Ishikawa (cell line): ENCODE measurements around the gene DGAT2L6.

Experiments used
- CEBPB ChIP-seq: IDR thresholded peaks from 2 replicates; pipeline ENCODE4 v1.6.1; 2012
- CREB1 ChIP-seq: IDR thresholded peaks from 2 replicates; pipeline ENCODE4 v1.6.1; 2012; ENCODE audit warnings: low read depth
- EGR1 ChIP-seq: IDR thresholded peaks from 2 replicates; pipeline ENCODE4 v1.6.1; 2012
- EP300 ChIP-seq: IDR thresholded peaks from 2 replicates; pipeline ENCODE4 v1.6.1; 2012; ENCODE audit warnings: borderline replicate concordance
- FOXM1 ChIP-seq: IDR thresholded peaks from 2 replicates; pipeline ENCODE4 v1.6.1; 2012; ENCODE audit warnings: low read depth, borderline replicate concordance
- NFIC ChIP-seq: IDR thresholded peaks from 2 replicates; pipeline ENCODE4 v1.6.1; 2012
- RAD21 ChIP-seq: IDR thresholded peaks from 2 replicates; pipeline ENCODE4 v1.6.1; 2012; ENCODE audit warnings: low read depth
- TAF1 ChIP-seq: IDR thresholded peaks from 2 replicates; pipeline ENCODE4 v1.6.1; 2012; ENCODE audit warnings: low read depth, mild to moderate bottlenecking
- TCF12 ChIP-seq: IDR thresholded peaks from 2 replicates; pipeline ENCODE4 v1.6.1; 2012; ENCODE audit warnings: low read depth
- TEAD4 ChIP-seq: IDR thresholded peaks from 2 replicates; pipeline ENCODE4 v1.6.1; 2012
- YY1 ChIP-seq: IDR thresholded peaks from 2 replicates; pipeline ENCODE4 v1.6.1; 2012; ENCODE audit warnings: low read depth
- ZBTB7A ChIP-seq: IDR thresholded peaks from 2 replicates; pipeline ENCODE4 v1.6.1; 2012; ENCODE audit warnings: low read depth
- TF ChIP-seq, protein P1 (sequence below): IDR thresholded peaks from 2 replicates; pipeline ENCODE4 v1.6.1; 2012; ENCODE audit warnings: low read depth, mild to moderate bottlenecking
- TF ChIP-seq, protein P2 (sequence below): IDR thresholded peaks from 2 replicates; pipeline ENCODE4 v1.6.1; 2012
- TF ChIP-seq, protein P3 (sequence below): IDR thresholded peaks from 2 replicates; pipeline ENCODE4 v1.6.1; 2012

DGAT2L6 gene

DNA sequence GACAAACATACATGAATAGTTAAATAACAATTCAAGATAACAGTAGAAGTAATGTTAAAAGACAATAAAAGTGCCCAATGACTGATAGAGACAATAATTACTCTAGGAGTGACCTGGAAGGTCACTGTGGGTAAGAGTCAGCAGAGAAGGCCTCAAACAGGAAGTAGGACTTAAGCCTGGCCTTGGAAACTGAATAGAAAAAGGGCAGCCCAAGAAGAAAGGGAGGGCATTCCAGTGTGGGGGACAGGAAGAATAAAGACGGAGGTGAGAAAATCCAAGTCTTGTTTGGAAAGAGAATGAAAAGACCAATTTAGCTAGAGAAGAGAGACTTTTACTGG is 76.7 kb downstream of the DGAT2L6 start:
- TF ChIP-seq, protein P1, sequence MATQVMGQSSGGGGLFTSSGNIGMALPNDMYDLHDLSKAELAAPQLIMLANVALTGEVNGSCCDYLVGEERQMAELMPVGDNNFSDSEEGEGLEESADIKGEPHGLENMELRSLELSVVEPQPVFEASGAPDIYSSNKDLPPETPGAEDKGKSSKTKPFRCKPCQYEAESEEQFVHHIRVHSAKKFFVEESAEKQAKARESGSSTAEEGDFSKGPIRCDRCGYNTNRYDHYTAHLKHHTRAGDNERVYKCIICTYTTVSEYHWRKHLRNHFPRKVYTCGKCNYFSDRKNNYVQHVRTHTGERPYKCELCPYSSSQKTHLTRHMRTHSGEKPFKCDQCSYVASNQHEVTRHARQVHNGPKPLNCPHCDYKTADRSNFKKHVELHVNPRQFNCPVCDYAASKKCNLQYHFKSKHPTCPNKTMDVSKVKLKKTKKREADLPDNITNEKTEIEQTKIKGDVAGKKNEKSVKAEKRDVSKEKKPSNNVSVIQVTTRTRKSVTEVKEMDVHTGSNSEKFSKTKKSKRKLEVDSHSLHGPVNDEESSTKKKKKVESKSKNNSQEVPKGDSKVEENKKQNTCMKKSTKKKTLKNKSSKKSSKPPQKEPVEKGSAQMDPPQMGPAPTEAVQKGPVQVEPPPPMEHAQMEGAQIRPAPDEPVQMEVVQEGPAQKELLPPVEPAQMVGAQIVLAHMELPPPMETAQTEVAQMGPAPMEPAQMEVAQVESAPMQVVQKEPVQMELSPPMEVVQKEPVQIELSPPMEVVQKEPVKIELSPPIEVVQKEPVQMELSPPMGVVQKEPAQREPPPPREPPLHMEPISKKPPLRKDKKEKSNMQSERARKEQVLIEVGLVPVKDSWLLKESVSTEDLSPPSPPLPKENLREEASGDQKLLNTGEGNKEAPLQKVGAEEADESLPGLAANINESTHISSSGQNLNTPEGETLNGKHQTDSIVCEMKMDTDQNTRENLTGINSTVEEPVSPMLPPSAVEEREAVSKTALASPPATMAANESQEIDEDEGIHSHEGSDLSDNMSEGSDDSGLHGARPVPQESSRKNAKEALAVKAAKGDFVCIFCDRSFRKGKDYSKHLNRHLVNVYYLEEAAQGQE, result no peak
- TF ChIP-seq CREB1 (no peak), NFIC (no peak), ZBTB7A (no peak), TEAD4 (no peak), CEBPB (no peak), TAF1 (no peak), YY1 (no peak), FOXM1 (no peak), TCF12 (no peak), EGR1 (no peak)
- TF ChIP-seq, protein P2, sequence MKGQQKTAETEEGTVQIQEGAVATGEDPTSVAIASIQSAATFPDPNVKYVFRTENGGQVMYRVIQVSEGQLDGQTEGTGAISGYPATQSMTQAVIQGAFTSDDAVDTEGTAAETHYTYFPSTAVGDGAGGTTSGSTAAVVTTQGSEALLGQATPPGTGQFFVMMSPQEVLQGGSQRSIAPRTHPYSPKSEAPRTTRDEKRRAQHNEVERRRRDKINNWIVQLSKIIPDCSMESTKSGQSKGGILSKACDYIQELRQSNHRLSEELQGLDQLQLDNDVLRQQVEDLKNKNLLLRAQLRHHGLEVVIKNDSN, result no peak
- TF ChIP-seq, protein P3, sequence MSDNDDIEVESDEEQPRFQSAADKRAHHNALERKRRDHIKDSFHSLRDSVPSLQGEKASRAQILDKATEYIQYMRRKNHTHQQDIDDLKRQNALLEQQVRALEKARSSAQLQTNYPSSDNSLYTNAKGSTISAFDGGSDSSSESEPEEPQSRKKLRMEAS, result no peak

DNA sequence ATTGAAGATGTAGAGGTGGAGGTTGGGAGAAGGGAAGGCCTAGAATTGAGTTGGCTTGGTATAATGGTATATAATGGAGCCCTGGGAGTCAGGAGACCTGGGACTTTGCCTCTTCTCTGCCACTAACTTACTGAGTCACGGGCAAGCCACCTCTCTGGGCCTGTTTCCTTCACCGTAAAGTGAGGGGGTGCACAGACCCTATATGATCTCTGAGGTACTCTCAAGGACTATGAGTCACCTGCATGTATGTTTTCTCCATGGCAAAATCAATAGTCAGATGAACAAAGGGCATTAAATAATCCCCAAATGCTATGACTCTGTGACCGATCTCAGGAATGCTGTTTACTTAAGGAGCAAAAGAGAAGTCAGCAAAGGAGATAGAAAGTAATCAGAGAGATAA is 77.6 kb downstream of the DGAT2L6 start:
- TF ChIP-seq EP300, result no peak
- no peak for TF ChIP-seq CEBPB
- no peak for TF ChIP-seq ZBTB7A
- TF ChIP-seq RAD21, result no peak
- no peak for TF ChIP-seq YY1
- no peak for TF ChIP-seq EGR1
- no peak for TF ChIP-seq TEAD4
- TF ChIP-seq TAF1, result no peak
- TF ChIP-seq, protein P1, result no peak
- TF ChIP-seq NFIC, result no peak
